CMK (cell line): Measurements from ENCODE around the gene ERICH3.

Experiments
- DNase-seq: peaks from one replicate; pipeline ENCODE4 v3.0.0-alpha.2; 2010; ENCODE audit warnings: low read depth

Gene ERICH3

GRCh38 chr1:74681001-74681400, 7.4 kb upstream of the ERICH3 start:
- no peak for DNase-seq

GRCh38 chr1:74679811-74680210, 6.2 kb upstream of the ERICH3 start:
- DNase-seq, result no peak

DNA sequence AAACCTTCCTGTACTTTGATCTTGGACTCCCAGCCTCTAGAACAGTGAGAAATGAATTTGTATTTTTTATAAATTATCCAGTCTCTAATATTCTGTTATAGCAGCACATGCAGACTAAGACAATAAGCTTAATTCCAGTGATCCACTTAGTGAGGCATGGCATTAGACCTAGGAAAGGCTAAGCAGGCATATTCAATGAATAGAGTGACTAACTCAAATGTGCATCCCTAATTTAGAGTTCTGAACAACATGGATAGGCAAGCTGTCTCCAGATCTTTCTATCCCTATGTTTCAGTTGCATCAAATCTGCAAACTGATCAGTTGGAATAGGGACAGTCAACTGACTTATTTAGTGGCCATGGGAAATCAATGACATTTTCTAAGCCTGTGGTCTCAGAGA, 4.3 kb upstream of the ERICH3 start:
- no peak for DNase-seq

GRCh38 chr1:74674278-74675048, 871 bp upstream of the ERICH3 start:
- DNase-seq, result no peak

DNA sequence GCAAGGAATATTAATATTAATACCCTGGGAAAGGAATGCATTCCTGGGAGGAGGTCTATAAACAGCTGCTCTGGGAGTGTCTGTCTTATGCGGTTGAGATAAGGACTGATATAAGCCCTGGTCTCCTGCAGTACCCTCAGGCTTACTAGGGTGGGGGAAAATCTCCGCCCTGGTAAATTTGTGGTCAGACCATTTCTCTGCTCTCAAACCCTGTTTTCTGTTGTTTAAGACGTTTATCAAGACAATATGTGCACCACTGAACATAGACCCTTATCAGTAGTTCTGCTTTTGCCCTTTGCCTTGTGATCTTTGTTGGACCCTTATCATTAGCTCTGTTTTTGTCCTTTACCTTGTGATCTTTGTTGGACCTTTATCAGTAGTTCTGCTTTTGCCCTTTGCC, 2.7 kb downstream of the ERICH3 start:
- DNase-seq, result peak; percentile 64

DNA sequence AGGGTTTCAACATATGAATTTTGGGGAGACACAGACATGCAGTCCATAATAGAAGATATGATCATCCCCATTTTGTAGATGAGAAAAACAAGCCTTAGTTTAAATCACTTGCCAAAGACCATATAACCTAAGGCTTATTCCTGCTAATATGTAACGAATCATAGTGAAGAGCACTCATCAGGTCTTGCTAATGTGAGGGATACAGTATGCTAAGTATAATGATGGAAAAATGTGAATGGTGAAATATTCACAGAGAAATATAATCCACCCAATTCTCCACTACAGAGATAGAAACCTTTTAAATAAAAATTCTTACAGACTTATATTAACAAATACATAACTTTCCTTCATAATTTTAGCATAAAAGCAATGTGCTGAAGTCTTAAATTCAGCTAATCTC, 18.9 kb downstream of the ERICH3 start:
- no peak for DNase-seq

DNA sequence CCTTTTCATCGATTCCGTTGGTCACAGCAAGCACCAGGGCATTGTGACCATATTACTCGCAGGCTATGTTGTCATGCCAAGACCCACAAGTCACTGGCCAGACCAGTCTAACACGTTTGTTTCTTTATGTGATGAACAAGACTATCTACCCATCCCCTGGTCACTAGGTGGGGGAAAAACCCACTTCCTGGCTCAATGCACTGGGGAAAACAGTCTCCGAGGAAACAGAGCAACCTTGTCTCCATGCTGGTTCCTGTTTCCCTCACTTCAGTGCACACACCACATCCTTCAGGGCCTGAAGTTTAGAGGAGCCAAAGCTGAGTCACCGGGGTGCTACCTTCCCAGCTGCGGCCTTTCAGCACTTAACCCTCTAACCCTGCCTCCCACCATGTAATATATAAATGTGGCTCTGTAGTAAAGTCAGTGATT, 20.9 kb downstream of the ERICH3 start:
- no peak for DNase-seq

GRCh38 chr1:74650561-74650960, 23.0 kb downstream of the ERICH3 start:
- no peak for DNase-seq

DNA sequence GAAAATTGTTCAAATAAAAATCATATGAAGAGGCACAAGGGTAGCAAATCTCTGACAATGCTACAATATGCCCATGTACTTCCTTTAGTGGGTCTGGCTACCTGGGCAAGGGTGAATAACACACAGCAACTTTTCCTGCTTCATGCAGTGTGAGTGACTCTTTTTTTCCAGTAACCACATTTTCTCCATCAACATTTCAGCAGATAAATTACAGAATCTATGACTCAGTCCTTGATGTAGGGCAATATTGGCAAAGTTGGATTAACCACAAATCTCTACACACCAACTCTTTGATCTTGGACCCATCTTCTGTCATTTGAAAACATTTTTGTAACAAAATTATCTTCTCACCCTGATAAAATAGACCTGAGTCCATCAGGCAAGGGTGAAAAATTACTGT, 31.7 kb downstream of the ERICH3 start:
- DNase-seq, result no peak

DNA sequence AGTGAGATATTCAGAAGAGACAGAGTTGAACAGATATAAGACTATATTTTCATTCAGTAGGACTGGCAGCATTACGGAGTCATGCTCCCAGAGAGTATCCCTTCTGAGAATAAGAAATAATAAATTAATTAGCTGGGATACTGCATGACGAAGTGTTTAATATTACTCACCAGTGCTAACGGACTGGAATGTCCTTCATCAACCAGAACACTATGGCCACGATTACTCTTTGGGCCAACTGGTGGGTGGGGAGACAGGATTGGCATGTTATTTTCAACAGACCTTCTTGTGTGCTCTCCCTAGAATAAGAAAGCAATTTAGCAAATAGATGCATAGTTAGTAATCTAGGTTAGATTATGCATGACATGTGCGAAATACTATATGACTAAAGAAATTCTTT, 32.4 kb downstream of the ERICH3 start:
- DNase-seq, result no peak

DNA sequence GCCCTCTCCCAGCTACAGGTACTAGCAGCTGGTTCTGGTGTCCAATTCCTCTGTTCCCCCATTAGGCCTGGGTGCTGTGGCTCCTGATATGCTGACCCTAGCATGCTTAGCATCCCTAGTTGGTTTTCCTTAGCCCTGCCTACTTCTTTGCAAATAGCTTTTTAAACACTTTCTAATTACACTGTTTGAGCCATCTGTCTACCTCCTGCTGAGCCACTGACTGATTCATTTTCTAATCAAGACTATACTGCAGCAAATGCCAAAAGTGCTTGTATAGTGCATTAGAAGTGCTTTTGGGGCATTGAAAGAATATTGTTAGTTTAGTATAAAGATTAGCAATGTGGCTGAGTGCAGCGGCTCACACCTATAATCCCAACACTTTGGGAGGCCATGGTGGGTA, 36.3 kb downstream of the ERICH3 start:
- DNase-seq, result no peak

DNA sequence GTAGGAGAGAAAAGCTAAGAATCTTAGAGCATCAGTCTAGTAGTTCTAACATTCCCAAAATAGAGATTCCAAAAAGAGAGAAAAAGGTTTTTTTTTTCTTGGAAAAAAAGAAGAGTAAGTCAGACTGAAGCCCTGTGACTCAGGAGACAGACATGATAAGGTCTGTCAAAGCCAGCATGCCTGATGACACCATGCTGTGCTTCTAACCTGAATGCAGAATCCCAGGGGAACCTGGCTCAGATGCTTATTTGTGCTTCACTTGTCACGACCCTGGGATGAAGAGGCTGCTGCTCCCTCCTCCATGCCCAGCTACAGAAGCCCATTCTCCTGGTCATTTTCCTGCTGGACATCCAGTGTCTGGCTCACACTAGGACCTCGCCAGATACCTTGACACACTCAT, 44.3 kb downstream of the ERICH3 start:
- no peak for DNase-seq

GRCh38 chr1:74623716-74624115, 49.9 kb downstream of the ERICH3 start:
- DNase-seq, result no peak

DNA sequence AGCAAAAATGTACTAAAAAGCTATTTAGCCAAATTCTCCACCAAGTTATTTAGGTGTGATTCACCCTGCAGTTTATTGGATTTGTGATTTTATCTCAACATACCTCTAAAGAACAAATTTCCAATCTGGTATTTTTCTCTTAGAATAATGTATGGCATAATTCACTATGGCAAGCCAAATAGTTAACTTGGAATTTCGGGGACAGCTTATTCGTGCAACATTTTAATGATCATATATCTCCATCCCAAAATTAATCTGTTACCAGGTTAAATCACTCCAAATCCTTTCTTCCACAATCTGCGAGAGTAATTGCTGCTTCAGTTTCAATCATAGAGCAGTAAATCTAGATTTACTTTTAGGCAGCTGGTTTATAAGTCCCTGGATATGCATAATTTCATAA, 53.4 kb downstream of the ERICH3 start:
- DNase-seq, result no peak

GRCh38 chr1:74618974-74619373, 54.6 kb downstream of the ERICH3 start:
- DNase-seq, result no peak

DNA sequence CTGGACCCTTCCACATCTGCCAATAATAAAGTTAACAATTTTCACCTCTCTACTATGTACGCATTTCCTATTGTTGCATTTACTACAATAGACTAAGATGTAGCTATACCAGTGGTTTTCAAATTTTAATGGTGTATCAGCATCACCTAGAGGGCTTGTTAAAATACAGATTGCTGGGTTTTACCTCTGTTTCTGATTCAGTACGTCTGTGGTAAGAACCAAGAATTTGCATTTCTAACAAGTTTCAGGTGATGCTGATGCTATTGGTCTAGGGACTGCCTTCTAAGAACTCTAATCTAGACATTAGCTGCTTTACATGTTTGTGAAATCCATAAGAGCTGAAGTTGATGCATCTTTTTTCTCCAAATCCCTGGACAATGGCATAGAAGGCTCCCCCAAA, 59.7 kb downstream of the ERICH3 start:
- DNase-seq, result no peak

DNA sequence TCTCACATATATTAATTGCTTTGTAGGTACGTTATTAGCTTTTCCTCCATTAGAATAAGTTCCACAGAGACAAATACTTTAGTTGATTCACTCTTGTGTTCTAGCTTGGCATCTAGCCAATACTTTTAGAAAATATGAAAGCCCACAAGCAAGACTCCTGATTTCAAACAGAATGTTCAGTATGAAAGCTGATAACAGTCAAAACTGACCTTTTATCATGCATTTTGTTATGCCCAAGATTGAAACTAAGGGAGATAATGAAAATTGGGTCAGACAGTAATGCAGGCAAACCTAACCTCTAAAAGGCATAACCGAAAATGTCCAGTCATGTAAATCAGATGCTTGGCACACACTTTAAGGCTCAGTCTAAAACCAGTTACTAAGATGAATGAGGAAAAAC, 61.7 kb downstream of the ERICH3 start:
- no peak for DNase-seq

DNA sequence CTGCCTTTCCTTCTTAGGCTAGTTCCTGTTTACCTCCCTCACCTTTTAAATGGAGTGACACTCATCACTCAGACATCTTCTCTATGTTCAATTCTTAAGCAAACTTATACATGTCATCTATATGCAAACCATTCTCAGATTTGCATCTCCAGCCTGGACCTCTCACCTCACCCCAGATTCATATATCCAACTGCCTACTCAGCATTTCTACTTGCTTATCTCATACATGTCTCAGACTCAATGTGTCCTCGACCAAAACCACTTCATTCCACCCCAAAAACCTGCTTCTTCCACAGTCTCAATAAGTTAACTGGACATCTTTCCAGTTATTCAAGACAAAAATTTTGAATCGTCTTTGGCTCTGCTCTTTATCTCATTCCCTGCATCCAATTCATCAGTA, 62.6 kb downstream of the ERICH3 start:
- no peak for DNase-seq

GRCh38 chr1:74609810-74610371, 63.7 kb downstream of the ERICH3 start:
- no peak for DNase-seq

GRCh38 chr1:74596717-74597116, 76.9 kb downstream of the ERICH3 start:
- no peak for DNase-seq

GRCh38 chr1:74593887-74594866, 79.4 kb downstream of the ERICH3 start:
- DNase-seq, result no peak

DNA sequence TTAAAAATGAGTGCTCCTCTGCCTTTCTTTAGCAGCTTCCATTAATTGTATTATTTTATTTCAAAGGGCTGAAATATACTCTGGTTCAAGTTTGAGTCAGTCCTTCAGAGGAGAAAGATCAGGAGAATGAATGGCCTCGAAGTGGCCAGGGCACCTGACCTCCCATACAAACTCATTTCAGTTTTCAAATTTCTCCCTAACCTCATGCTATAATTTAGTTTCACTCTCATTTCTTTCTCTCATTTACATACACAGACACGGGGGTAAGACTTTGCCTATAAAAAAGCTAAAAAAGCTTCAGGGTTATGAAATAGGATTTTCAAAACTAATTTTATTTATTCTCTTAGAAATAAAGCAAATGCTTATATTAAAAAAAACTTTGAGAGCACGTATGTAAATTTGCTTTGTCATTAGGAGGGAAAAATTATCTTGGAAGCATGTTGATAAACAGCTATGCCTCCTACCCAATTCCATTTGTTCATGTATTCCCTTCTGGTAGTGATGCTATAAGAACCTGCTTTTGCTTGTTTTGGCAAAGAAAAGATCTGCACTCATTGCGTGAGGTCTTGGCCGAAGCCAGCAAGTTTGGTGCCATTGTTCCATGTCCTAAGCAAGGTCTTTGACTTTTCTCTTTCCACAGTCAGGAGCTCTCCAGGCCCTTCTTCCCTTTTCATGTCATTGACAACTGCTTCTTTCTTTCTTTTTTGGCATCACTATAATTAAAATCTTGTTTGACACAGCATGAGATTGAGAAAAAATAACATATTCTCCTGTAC, 80.8 kb downstream of the ERICH3 start:
- no peak for DNase-seq
